ENCODE results near the gene TMEM52B. TPM values are rescaled to one million over a fixed set of nuclear protein-coding genes. Genes with fewer than 3 reads are reported as not detected.
"Not testable (repeated sequence)": the region's sequence is repeated elsewhere in the genome, so short reads cannot be mapped to it uniquely, and the experiment has no call there.

The TMEM52B gene
- total RNA-seq, 4 donors from 2014 or later, result not detected

DNA sequence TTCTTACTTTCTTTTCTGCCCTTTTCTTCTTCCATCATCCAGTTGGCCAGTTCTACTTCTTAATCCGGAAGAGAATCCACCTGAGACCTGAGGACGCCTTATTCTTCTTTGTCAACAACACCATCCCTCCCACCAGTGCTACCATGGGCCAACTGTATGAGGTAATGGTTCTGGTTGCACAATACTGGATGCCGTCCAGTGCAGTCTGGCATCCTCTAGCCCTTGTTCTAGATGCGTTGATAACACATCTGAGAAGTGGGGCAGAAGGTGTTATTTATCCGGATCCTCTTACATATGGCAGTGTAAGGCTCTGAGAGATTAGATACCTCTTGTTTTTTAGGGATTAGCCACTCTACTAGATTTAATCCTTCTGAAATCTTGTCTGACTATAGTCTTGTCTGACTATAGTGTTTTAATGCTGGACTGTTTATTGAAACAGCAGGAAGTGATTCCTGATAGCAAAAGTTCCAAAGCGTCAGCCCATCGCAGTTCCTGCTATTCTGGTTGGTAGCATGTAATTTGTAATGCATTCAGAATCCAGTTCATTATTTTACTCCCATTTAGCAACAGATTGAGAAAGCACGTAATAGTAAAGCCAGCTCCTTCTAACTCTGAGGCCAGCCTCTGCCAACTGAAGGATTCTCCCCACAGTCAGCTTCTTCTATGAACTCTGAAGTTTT is 41.7 kb downstream of the TMEM52B start:
- WGBS, 2 donors, result 44 to 50% methylated on average over 8 of the region's 8 CpGs
- H3K27ac ChIP-seq, result peak overlapping the region; percentile 3 to 74 (median 63)
- H3K4me1 ChIP-seq, result peaks cover 0 to 29% (median 3%) of the 10 kb centered on the region in 3 donors
- intact Hi-C loops (cut with DNase I), result no loop called here
- H3K36me3 ChIP-seq, result peaks cover 0 to 73% (median 17%) of the 10 kb centered on the region in 3 donors
- H3K9me3 ChIP-seq, result no peaks in the 10 kb centered on the region
- TF ChIP-seq POLR2A (IDR thresholded peaks at IDR 0.05), result no peak
- H3K27me3 ChIP-seq, result no peaks in the 10 kb centered on the region
- DNase-seq, result no peak
- no peak overlapping the region for H3K4me3 ChIP-seq

DNA sequence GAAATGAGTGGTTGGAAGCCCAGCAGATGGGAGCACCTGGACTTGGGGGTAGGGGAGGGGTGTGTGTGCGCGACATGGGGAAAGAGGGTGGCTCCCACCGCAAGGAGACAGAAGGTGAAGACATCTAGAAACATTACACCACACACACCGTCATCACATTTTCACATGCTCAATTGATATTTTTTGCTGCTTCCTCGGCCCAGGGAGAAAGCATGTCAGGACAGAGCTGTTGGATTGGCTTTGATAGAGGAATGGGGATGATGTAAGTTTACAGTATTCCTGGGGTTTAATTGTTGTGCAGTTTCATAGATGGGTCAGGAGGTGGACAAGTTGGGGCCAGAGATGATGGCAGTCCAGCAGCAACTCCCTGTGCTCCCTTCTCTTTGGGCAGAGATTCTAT is 43.0 kb downstream of the TMEM52B start:
- no peak for TF ChIP-seq POLR2A (IDR thresholded peaks at IDR 0.05)
- TF ChIP-seq, protein P1, sequence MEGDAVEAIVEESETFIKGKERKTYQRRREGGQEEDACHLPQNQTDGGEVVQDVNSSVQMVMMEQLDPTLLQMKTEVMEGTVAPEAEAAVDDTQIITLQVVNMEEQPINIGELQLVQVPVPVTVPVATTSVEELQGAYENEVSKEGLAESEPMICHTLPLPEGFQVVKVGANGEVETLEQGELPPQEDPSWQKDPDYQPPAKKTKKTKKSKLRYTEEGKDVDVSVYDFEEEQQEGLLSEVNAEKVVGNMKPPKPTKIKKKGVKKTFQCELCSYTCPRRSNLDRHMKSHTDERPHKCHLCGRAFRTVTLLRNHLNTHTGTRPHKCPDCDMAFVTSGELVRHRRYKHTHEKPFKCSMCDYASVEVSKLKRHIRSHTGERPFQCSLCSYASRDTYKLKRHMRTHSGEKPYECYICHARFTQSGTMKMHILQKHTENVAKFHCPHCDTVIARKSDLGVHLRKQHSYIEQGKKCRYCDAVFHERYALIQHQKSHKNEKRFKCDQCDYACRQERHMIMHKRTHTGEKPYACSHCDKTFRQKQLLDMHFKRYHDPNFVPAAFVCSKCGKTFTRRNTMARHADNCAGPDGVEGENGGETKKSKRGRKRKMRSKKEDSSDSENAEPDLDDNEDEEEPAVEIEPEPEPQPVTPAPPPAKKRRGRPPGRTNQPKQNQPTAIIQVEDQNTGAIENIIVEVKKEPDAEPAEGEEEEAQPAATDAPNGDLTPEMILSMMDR (IDR thresholded peaks at IDR 0.05), result no peak
- Histone ChIP-seq H3K9me3 (no peaks in the 10 kb centered on the region), H3K27ac (no peak overlapping the region), H3K4me1 (peaks cover 0 to 21% (median 3%) of the 10 kb centered on the region in 3 donors), H3K27me3 (no peaks in the 10 kb centered on the region), H3K36me3 (peaks cover 0 to 73% (median 17%) of the 10 kb centered on the region in 3 donors), H3K4me3 (no peak overlapping the region)
- no peak for DNase-seq
- 69 to 78% methylated on average over 5 of the region's 5 CpGs for WGBS, 2 donors
- intact Hi-C loops (cut with DNase I), result no loop called here

DNA sequence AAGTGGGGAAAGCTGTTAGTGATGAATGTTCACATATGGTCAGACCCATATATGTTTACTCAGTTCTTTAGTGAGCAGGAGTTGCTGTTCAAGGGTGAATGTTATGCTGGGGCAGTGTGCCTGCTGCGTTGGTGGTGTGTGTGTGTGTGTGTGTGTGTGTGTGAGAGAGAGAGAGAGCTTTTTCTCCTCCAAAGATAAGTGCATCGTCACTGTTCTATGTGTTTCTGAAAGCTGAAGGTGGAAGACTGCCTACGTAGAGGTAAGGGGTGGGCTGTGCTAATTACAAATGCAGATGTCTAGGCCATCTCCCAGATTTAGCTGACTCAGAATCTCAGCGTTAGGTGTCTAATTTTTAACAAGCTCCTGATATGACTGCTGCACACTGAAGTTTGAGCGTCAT is 44.4 kb downstream of the TMEM52B start:
- no peaks in the 10 kb centered on the region for H3K27me3 ChIP-seq
- H3K9me3 ChIP-seq, result no peaks in the 10 kb centered on the region
- WGBS, 2 donors, result 79 to 85% methylated on average over 5 of the region's 5 CpGs
- no peak overlapping the region for H3K4me3 ChIP-seq
- H3K4me1 ChIP-seq, result peaks cover 0 to 16% (median 3%) of the 10 kb centered on the region in 3 donors
- no peak overlapping the region for H3K27ac ChIP-seq
- intact Hi-C loops (cut with DNase I), result no loop called here
- H3K36me3 ChIP-seq, result peaks cover 0 to 62% (median 17%) of the 10 kb centered on the region in 3 donors
- no peak for DNase-seq
- TF ChIP-seq POLR2A (IDR thresholded peaks at IDR 0.05), result no peak
- TF ChIP-seq, protein P1 (IDR thresholded peaks at IDR 0.05), result no peak

DNA sequence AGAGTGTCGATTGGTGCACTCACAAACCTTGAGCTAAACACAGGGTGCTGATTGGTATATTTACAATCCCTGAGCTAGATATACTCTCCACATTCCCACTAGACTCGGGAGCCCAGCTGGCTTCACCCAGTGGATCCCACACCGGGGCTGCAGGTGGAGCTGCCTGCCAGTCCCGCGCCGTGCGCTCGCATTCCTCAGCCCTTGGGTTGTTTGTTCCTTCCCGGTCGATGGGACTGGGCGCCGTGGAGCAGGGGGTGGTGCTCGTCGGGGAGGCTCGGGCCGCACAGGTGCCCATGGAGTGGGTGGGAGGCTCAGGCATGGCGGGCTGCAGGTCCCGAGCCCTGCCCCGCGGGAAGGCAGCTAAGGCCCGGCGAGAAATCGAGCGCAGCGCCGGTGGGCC is 46.6 kb downstream of the TMEM52B start:
- 88% methylated on average over 5 of the region's 26 CpGs; no CpG with 5 or more reads in 1 of the 2 donors for WGBS, 2 donors
- DNase-seq, result not testable (repeated sequence)

DNA sequence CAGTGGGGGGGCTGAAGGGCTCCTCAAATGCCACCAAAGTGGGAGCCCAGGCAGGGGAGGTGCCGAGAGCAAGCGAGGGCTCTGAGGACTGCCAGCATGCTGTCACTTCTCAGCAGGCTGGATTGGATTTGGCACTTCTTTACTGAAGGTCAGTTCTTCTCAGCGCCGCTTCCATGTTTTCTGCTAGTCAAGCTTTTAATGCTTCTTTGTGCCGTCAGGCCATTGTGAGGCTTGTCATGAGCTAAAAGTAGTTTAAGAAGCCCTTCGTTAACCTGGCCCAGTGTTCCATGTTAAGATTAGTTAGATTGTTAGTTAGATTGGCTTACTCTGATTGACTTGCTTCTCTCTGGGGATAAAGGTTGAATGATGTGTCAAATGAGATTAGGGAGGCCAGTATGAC is 47.3 kb downstream of the TMEM52B start:
- DNase-seq, result no peak
- intact Hi-C loops (cut with DNase I), result no loop called here
- H3K27me3 ChIP-seq, result no peaks in the 10 kb centered on the region
- no peak overlapping the region for H3K27ac ChIP-seq
- WGBS, 2 donors, result 93 to 98% methylated on average over 4 to 5 of the region's 6 CpGs
- TF ChIP-seq, protein P1 (IDR thresholded peaks at IDR 0.05), result no peak
- no peak for TF ChIP-seq POLR2A (IDR thresholded peaks at IDR 0.05)
- H3K9me3 ChIP-seq, result no peaks in the 10 kb centered on the region
- H3K4me1 ChIP-seq, result no peaks in the 10 kb centered on the region
- H3K4me3 ChIP-seq, result no peak overlapping the region
- peaks cover 0 to 33% (median 17%) of the 10 kb centered on the region in 3 donors for H3K36me3 ChIP-seq

More for the DNA sequence above, 46.6 kb downstream of the TMEM52B start:
- H3K4me1 ChIP-seq; intact Hi-C loops (cut with DNase I); H3K27ac ChIP-seq; H3K27me3 ChIP-seq; H3K9me3 ChIP-seq; H3K4me3 ChIP-seq: not testable (repeated sequence)
- H3K36me3 ChIP-seq, result peaks cover 0 to 40% (median 17%) of the 10 kb centered on the region in 3 donors

DNA sequence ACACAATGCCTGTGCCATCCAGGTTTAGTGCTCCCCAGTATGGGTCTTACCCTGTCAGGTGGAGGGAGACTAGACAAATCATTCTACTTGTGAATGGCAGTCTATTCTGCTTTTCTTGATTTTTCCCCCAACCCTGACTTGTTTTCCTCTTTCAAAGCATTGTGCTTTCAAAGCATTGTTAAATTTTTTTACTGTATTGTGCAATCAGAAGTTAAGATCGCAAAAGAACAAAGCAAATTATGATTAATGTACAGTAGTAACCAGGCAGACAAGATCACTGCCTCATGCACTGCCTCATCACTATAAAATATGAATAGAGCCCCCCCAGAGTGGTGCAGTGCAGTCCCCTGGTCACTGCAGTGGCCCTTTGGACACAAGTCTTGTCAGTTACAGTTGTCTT is 47.9 kb downstream of the TMEM52B start:
- Histone ChIP-seq H3K4me1 (no peaks in the 10 kb centered on the region), H3K27ac (no peak overlapping the region), H3K9me3 (no peaks in the 10 kb centered on the region), H3K4me3 (no peak overlapping the region), H3K27me3 (no peaks in the 10 kb centered on the region), H3K36me3 (peaks cover 0 to 27% (median 14%) of the 10 kb centered on the region in 3 donors)
- TF ChIP-seq, protein P1 (IDR thresholded peaks at IDR 0.05), result no peak
- TF ChIP-seq POLR2A (IDR thresholded peaks at IDR 0.05), result no peak
- intact Hi-C loops (cut with DNase I), result no loop called here
- 48 to 67% methylated on average over 1 of the region's 1 CpG for WGBS, 2 donors
- no peak for DNase-seq

Data from esophagus squamous epithelium (tissue), 5 donors.